Suprapubic skin (tissue), 4 donors: ENCODE results near the gene SPO11. TPM values are rescaled to one million over a fixed set of nuclear protein-coding genes. Genes with fewer than 3 reads are reported as not detected.

Experiments used
- DNase-seq, 2 donors: peaks; one replicate each; pipeline ENCODE4 v3.0.0-alpha.2; 2019; ENCODE audit warnings: low spot score in 2 of 2
- H3K27ac ChIP-seq: fragments of 200-600 bp; sonication (generic); one replicate; pipeline ENCODE4 v1.5.1; 2019
- H3K27me3 ChIP-seq: fragments of 200-600 bp; sonication (generic); one replicate; pipeline ENCODE4 v1.5.1; 2019
- H3K36me3 ChIP-seq: fragments of 200-600 bp; sonication (generic); one replicate; pipeline ENCODE4 v1.5.1; 2019
- H3K4me1 ChIP-seq: fragments of 200-600 bp; sonication (generic); one replicate; pipeline ENCODE4 v1.5.1; 2019
- H3K4me3 ChIP-seq: fragments of 200-600 bp; sonication (generic); one replicate; pipeline ENCODE4 v1.5.1; 2019; ENCODE audit warnings: mild to moderate bottlenecking
- H3K9me3 ChIP-seq: fragments of 200-600 bp; sonication (generic); one replicate; pipeline ENCODE4 v1.5.1; 2019
- EP300 ChIP-seq: sonication (generic); formaldehyde crosslinking; IDR thresholded peaks from one replicate; pipeline ENCODE4 v1.6.1; 2017; ENCODE audit warnings: antibody characterized with exemption
- POLR2A ChIP-seq, 2 donors: fragments of 450-650 bp; IDR thresholded peaks; one replicate each; pipeline ENCODE4 v1.6.1; 2017; ENCODE audit warnings: antibody characterized with exemption in 2 of 2, mild to moderate bottlenecking in 2 of 2, moderate library complexity in 2 of 2
- POLR2AphosphoS5 ChIP-seq, 3 donors: sonication (generic); formaldehyde crosslinking; IDR thresholded peaks; one replicate each; pipeline ENCODE4 v1.6.1; 2017; ENCODE audit warnings: antibody characterized with exemption in 3 of 3
- WGBS: methylation state at CpG from one replicate; pipeline ENCODE4 v1.1.5; 2018; 5-methylcytosine and 5-hydroxymethylcytosine counted together
- total RNA-seq, 4 donors: library from RNA; depleted of rRNA; stranded (reverse); fragments of >200 nt; gene quantifications; one replicate each; pipeline ENCODE4 v1.1.0, GENCODE V29; 2016
- TF ChIP-seq, protein P1 (sequence below), 2 donors: fragments of 200-600 bp in 1 of 2; fragments of 450-650 bp in 1 of 2; sonication (generic) in 1 of 2; IDR thresholded peaks; one replicate each; pipeline ENCODE4 v1.5.1; 2016 to 2019; ENCODE audit warnings: antibody characterized with exemption in 2 of 2, mild to moderate bottlenecking in 1 of 2, moderate library complexity in 1 of 2

SPO11 gene
- total RNA-seq, 4 donors from 2014 or later, result not detected

GRCh38 chr20:57315083-57315975 is 14.3 kb upstream of the SPO11 start:
- 80% methylated on average over 8 of the region's 8 CpGs for WGBS

DNA sequence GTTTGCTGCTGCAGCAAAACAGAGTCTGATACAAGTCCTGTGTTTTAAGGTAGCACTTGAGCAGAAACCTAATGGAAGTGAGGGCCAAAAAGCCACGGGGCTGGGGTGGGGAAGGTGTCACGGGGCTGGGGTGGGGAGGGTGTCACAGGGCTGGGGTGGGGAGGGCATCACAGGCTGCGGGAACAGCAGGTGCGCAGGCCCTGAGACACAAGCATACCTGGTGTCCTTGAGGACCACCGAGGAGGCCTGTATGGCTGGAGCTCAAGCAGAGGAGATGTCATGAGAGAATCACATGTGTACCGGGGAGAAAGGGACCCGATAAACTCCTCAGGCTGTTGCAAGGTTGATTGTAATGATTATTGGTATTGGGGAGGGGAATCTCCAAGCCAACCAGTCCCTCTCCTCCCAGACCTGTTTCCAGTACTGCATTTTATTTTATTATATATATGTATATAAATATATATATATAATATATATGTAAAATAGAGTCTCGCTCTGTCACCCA is 13.6 kb upstream of the SPO11 start:
- H3K27me3 ChIP-seq, result no peaks in the 10 kb centered on the region
- no peak overlapping the region for H3K27ac ChIP-seq
- H3K4me1 ChIP-seq, result peaks cover 21% of the 10 kb centered on the region
- no peaks in the 10 kb centered on the region for H3K36me3 ChIP-seq
- TF ChIP-seq POLR2A (IDR thresholded peaks at IDR 0.05) (no peak), EP300 (no peak), POLR2AphosphoS5 (IDR thresholded peaks at IDR 0.05) (no peak)
- TF ChIP-seq, protein P1, sequence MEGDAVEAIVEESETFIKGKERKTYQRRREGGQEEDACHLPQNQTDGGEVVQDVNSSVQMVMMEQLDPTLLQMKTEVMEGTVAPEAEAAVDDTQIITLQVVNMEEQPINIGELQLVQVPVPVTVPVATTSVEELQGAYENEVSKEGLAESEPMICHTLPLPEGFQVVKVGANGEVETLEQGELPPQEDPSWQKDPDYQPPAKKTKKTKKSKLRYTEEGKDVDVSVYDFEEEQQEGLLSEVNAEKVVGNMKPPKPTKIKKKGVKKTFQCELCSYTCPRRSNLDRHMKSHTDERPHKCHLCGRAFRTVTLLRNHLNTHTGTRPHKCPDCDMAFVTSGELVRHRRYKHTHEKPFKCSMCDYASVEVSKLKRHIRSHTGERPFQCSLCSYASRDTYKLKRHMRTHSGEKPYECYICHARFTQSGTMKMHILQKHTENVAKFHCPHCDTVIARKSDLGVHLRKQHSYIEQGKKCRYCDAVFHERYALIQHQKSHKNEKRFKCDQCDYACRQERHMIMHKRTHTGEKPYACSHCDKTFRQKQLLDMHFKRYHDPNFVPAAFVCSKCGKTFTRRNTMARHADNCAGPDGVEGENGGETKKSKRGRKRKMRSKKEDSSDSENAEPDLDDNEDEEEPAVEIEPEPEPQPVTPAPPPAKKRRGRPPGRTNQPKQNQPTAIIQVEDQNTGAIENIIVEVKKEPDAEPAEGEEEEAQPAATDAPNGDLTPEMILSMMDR (IDR thresholded peaks at IDR 0.05), result no peak
- 77% methylated on average over 8 of the region's 8 CpGs for WGBS
- no peaks in the 10 kb centered on the region for H3K9me3 ChIP-seq
- no peak for DNase-seq
- no peak overlapping the region for H3K4me3 ChIP-seq

More at GRCh38 chr20:57315083-57315975, 14.3 kb upstream of the SPO11 start:
- Histone ChIP-seq H3K27me3 (no peaks in the 10 kb centered on the region), H3K4me3 (no peak overlapping the region), H3K4me1 (peaks cover 21% of the 10 kb centered on the region), H3K27ac (no peak overlapping the region), H3K36me3 (no peaks in the 10 kb centered on the region), H3K9me3 (no peaks in the 10 kb centered on the region)
- no peak for TF ChIP-seq POLR2A (IDR thresholded peaks at IDR 0.05)
- TF ChIP-seq, protein P1 (IDR thresholded peaks at IDR 0.05), result no peak
- no peak for TF ChIP-seq EP300
- TF ChIP-seq POLR2AphosphoS5 (IDR thresholded peaks at IDR 0.05), result no peak
- DNase-seq, result no peak

GRCh38 chr20:57316795-57317201 is 12.8 kb upstream of the SPO11 start:
- Histone ChIP-seq H3K4me3 (no peak overlapping the region), H3K27ac (no peak overlapping the region), H3K9me3 (no peaks in the 10 kb centered on the region), H3K36me3 (no peaks in the 10 kb centered on the region), H3K4me1 (peaks cover 21% of the 10 kb centered on the region), H3K27me3 (no peaks in the 10 kb centered on the region)
- TF ChIP-seq POLR2A (IDR thresholded peaks at IDR 0.05), result no peak
- TF ChIP-seq, protein P1 (IDR thresholded peaks at IDR 0.05), result no peak
- no peak for TF ChIP-seq EP300
- TF ChIP-seq POLR2AphosphoS5 (IDR thresholded peaks at IDR 0.05), result no peak
- DNase-seq, result no peak
- 71% methylated on average over 8 of the region's 9 CpGs for WGBS

DNA sequence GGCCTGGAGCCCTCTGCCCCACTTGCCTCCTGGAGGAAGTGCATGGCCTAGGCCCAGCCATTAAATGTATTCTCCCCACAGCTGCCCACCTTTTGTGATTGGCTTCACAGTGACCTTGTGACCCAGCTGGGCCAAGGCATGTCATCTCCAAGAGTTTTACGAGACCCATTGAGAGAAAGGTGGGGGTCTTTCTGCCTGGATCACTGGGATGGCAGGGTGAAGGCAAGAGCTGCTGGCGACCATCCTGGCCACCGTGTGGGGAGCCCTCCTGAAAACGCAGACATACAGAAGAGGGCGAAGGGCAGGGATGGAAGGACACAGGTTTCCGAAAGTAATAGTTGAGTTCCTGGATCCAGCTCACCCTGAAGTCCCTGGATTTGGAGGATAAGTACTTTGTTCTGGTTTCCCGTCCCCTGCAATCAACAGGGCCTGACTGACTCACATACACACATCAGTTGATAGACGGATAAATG is 12.3 kb upstream of the SPO11 start:
- TF ChIP-seq, protein P1 (IDR thresholded peaks at IDR 0.05), result no peak
- TF ChIP-seq POLR2AphosphoS5 (IDR thresholded peaks at IDR 0.05) (no peak), POLR2A (IDR thresholded peaks at IDR 0.05) (no peak), EP300 (no peak)
- WGBS, result 96% methylated on average over 8 of the region's 8 CpGs
- H3K9me3 ChIP-seq, result no peaks in the 10 kb centered on the region
- DNase-seq, result no peak
- no peak overlapping the region for H3K4me3 ChIP-seq
- H3K27me3 ChIP-seq, result no peaks in the 10 kb centered on the region
- H3K36me3 ChIP-seq, result no peaks in the 10 kb centered on the region
- H3K4me1 ChIP-seq, result peaks cover 23% of the 10 kb centered on the region
- H3K27ac ChIP-seq, result no peak overlapping the region

GRCh38 chr20:57317789-57318371 is 11.7 kb upstream of the SPO11 start:
- DNase-seq, result no peak
- Histone ChIP-seq H3K27me3 (no peaks in the 10 kb centered on the region), H3K27ac (no peak overlapping the region), H3K36me3 (no peaks in the 10 kb centered on the region), H3K9me3 (no peaks in the 10 kb centered on the region), H3K4me3 (no peak overlapping the region), H3K4me1 (peaks cover 28% of the 10 kb centered on the region)
- WGBS, result 89% methylated on average over 14 of the region's 14 CpGs
- TF ChIP-seq EP300 (no peak), POLR2AphosphoS5 (IDR thresholded peaks at IDR 0.05) (no peak), POLR2A (IDR thresholded peaks at IDR 0.05) (no peak)
